Pulmonary artery endothelial cell (primary cell): ENCODE results near the gene PLK5. TPM values are rescaled to one million over a fixed set of nuclear protein-coding genes. Genes with fewer than 3 reads are reported as not detected.
"Not testable (repeated sequence)": the region's sequence is repeated elsewhere in the genome, so short reads cannot be mapped to it uniquely, and the experiment has no call there.

Experiments used
- DNase-seq: peaks from one replicate; pipeline ENCODE4 v3.0.0-alpha.2; 2011; ENCODE audit warnings: low read depth, low spot score
- total RNA-seq: library from RNA; depleted of rRNA; stranded (reverse); fragments of >200 nt; gene quantifications from 2 replicates; pipeline ENCODE4 v1.2.3, GENCODE V29; 2014

PLK5 gene
- total RNA-seq, 1 donor from 2014 or later = not detected

DNA sequence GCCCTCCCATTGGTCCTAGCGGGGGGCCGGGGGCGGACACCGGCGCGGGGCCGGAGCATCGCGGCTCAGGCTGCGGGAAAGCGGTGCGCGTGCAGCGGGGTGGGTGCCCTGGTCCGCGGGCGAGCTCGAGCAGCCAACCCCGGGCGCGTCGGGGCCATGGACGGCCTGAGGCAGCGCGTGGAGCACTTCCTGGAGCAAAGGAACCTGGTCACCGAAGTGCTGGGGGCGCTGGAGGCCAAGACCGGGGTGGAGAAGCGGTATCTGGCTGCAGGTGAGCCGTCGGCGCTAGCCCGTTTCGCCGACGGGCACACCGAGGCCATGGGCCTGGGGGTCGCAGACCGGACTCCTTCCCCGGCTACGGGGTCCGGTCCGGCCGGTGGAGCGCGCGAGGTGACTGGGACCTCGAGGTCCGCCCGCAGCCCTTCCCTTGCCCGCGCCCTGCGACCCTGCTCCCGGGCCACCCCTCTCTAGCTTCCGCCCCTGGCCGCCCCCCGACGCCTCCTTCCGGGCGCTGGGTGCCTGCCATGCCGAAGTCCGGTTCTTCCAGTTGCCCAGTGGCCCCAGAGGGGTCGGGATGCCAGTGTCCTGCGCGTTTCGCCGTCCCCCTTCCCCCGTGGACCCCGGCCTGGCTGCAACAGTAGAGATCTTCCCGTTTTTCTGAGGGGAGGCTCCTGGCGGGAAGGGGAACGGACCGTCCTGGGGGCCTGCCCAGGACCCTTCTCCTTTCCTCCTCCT lies 32.6 kb upstream of the PLK5 start, which contains the start of gene REEP6:
Gene REEP6 (plus strand): TSS at position 68 of the 735 bp plus-strand sequence. CDS start 89 bp downstream, at position 157.
- no peak for DNase-seq

DNA sequence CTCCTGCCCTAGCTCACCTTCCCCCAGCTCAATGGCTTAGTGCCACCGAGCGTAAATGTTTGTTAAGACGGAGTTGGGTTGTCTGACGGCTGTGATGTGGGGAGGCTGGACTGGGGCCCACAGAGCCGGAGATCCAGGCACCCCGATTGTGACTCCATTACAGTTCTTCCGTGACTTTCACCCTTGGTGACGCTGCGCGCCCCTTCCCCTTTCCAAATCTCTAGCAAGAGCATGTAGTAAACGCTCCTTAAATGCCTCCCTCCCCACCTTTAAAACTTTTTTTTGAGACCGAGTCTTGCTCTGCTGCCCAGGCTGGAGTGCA lies 32.1 kb upstream of the PLK5 start:
- no peak for DNase-seq

DNA sequence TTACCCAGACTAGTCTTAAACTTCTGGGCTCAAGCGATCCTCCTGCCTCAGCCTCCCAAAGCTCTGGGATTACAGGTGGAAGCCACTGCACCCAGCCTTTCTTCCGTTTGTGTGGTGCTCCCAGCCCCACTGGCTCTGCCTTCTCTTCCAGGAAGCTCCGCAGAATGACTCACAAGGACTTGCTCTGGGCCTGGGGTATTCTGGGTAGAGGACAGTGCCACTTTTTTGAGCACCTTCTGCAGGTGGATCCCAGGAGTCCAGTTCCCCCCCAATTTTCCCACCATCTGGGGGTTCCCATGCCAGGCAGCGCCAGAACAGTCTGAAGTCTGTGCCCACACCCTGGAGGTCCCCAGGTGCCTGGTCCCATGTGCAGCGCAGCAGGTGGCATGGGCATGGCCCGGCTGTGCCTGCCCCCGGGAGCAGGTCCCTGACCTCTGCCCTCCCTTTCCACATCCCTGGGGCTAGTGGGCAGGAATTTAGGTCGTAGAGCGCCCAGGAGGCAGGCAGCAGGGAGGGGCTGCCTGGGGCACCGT lies 31.3 kb upstream of the PLK5 start:
- no peak for DNase-seq

DNA sequence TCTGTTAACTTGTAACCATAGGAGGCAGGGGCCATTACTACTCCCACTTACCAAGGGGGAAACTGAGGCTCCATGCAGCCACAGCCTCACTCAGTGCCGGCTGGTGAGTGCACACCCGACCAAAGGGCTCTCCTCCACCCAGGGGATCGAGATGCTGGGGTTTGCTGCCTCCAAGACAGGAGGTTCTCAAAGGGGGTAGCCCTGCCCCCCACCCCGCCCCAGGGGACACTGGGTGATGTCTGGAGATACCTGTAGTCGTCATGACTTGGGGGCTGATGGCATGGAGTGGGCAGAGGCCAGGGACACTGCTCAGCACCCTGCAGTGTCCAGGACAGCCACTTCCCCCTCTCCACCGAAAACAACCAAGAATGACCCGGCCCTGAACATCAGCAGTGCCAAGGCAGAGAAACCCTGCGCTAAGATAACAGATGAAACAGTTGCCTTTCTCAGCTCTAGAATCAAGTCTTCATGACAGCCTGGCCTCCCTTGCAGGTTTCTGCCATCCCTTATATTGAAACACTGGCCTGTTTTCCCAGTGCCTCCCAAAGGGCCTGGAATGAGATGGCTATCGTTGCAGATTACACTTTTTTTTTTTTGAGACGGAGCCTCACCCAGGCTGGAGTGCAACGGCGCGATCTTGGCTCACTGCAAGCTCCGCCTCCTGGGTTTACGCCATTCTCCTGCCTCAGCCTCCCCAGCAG lies 29.6 kb upstream of the PLK5 start:
- DNase-seq = no peak

DNA sequence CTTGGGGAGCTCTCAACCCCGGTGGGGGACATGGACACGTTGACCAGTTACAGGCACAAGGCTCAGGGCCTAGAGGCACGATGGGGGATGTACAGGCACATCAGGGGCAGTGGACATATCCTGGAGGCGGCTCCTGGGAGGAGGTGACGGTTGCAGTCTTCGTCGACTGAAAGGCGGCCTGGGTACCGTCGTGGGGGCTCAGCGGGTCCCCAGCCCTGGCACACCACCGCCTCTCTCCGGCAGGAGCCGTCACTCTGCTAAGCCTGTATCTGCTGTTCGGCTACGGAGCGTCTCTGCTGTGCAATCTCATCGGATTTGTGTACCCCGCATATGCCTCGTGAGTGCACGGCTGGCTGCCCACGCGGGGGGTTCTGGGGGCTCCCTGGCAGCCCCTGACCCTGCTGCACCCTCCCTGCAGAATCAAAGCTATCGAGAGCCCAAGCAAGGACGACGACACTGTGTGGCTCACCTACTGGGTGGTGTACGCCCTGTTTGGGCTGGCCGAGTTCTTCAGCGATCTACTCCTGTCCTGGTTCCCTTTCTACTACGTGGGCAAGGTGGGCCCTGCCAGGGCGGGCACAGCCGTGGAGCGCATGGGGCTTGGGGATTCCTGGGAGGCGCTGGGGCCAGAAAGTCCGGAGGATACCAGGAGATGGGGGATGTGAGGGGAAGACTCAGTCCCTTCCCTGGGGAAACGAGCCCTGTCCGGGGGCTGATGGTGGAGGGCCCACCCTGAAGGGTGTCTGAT lies 28.7 kb upstream of the PLK5 start:
- no peak for DNase-seq

DNA sequence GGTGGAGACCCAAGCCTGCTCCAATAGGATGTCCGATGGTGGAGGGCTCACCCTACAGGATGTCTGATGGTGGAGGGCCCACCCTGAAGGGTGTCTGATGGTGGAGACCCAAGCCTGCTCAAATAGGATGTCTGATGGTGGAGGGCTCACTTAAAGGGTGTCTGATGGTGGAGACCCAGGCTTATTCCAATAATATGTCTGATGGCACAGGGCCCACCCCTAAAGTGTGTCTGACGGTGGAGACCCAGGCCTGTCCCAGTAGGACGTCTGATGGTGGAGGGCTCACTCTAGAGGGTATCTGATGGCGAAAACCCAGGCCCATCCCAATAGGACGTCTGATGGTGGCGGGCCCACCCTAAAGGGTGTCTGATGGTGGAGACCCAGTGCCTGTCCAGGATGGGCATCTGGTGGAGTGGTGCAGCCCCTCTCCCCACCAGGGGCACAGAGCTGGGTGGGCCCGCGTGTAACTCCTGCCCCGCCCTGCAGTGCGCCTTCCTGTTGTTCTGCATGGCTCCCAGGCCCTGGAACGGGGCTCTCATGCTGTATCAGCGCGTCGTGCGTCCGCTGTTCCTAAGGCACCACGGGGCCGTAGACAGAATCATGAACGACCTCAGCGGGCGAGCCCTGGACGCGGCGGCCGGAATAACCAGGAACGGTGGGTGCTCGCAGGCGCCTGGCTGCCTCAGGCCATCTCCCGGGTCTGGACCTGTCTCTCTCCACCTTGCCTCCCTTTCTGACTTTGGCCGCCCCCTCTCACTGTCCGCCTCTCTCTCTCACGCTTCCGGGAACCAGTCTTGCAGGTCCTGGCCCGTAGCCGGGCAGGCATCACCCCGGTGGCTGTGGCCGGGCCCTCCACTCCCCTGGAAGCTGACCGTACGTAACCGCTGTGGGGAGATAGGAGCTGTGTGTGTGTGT lies 27.8 kb upstream of the PLK5 start:
- no peak for DNase-seq

DNA sequence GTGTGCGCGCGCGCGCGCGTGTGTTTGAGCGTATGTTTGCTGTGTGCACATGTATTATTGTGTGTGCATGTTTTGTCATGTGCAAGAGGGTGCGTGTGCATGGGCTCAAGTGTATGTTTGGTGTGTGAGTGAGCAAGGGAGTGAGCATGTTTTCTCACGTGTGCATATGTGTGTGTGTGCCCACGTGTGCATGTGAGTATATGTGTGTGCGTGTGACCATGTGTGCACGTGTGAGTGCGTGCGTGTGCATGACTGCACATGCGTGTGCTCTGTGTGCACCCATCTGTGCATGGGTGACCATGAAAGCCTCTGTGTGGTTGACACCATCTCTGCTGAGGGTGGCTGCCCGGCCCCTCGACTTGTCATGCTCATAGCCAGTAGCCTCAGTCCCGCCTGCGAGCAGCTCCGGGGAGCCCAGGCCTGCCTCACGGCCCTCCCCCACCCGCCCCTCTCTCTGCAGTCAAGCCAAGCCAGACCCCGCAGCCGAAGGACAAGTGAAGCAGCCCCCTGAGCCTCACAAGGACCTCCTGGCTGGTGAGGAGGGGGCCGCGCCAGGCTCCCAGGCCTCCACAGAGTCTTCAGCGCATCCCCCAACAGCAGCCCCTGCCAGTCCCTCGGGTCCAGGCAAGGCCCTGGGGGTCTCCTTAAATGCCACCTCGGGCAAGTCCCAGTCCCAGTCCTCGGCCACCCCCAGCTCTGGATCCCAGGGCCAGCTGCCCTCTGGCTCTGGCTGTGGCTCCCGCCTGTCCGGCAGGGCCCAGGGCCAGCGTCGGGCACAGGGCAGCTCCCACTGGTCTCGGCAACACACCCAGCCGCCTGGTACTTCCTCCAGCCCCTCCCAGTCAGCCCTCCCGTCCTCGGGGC lies 26.9 kb upstream of the PLK5 start:
- DNase-seq = no peak

DNA sequence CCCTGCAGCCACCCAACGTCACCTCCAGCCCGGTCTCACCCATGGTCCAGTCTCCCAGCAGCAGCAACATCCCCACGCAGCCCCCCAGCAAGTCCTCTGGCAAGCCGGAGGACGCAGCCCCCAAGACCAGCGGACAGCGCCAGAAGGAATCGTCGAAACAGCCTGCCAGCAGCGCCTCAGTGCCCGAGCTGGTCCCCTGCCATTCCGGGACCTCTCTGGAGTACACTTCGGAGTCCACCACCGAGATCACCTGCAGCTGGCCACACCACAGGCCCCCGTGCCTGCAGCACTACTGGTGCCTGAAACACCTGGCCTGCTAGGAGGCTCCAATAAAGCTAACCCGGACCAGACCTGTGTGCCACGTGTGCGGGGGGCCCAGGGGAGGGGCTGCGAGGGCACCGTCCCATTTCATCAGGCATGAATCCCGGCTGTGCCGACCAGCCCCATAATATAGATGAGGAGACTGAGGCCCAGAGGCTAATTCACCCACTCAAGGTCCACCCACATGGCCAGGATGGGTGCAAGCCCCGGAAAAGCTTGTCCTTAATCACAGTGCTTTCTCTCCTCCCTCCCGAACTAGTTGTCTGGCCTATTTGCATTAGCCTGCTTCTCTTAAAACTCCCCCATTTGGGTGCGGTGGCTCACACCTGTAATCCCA lies 26.2 kb upstream of the PLK5 start:
- DNase-seq = no peak

DNA sequence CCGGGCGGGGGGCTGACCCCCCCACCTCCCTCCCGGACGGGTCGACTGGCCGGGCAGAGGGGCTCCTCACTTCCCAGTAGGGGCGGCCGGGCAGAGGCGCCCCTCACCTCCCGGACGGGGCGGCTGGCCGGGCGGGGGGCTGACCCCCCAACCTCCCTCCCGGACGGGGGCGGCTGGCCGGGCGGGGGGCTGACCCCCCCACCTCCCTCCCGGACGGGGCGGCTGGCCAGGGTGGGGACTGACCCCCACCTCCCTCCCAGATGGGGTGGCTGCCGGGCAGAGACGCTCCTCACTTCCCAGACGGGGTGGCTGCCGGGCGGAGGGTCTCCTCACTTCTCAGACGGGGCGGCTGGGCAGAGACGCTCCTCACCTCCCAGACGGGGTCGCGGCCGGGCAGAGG lies 24.6 kb upstream of the PLK5 start:
- not testable (repeated sequence) for DNase-seq

DNA sequence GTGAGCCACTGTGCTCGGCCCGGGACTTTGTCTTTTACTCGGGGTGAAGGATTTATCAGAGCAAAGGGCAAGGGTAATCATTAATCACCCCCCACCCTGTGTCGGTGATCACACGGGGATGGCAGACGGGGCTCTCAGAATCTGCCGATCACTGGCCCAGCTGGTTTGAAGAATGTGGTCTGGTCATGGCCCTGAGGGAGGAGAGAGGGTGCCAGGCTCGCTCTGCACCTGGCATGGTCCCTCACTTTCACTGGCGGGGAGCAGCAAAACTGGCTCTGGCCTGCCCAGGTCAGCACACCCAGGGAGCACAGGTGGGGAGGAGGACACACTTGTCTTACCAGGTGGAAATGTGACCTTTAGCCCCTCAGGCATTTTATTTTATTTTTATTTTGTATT lies 22.7 kb upstream of the PLK5 start:
- DNase-seq = no peak

DNA sequence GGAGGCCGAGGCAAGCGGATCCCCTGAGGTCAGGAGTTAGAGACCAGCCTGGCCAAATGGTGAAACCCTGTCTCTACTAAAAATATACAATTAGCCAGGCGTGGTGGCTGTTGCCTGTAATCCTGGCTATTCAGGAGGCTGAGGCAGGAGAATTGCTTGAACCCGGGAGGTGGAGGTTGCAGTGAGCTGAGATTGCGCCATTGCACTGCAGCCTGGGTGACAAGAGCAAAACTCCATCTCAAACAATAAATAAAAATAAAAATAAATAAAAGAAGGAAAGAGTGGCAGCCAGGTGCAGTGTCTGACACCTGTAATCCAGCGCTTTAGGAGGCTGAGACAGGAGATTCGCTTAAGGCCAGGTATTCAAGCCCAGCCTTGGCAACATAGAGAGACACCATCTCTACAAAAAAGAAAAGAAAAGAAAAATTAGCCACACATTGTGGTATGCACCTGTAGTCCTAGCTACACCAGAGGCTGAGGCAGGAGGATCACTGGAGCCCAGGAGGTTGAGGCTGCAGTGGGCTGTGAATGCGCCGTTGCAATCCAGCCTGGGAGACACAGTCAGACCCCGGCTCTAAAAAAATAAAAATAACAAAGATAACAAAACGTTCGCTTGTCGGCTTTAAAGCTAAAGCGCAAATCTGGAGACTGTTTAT lies 21.3 kb upstream of the PLK5 start:
- DNase-seq = no peak

DNA sequence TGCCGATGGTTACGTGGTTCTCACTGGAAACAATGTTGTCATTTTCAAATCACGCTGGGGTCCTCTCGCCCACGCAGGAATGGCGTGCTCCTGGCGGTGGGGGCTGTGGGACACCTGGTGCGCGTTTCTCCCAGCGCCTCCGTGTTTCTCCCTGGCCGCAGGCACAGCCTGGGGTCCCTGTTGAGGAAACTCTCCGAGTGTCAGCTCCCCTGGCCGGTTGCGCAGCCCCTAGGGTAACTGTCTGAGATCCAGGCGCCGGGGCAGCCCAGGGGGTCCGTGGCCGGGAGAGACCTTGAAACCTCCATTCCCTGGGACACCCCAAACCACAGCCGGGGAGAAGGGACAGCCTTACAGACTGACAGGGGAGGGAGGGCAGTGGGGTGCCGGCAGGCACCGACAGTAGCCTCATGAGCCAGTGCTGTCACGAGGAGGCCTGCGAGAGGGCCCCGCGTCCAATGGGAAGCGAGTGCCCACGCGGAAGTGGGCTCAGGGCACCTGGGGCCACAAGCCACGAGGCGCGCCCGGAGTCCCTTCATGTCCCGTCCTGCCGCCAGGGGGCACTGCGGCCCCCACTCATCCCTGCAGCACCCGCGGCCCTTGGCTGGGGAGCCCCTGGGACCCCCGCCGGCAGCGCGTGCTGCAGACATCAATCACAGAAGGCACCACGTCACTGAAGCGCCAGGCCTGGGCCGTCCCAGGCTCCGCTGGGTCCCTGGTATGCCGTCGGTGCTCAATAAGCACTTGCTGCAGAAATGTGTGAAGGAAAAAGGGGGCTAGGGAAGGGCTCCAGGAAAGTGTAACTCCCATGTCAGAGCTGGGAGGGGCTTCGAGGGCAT lies 20.6 kb upstream of the PLK5 start:
- DNase-seq = no peak

DNA sequence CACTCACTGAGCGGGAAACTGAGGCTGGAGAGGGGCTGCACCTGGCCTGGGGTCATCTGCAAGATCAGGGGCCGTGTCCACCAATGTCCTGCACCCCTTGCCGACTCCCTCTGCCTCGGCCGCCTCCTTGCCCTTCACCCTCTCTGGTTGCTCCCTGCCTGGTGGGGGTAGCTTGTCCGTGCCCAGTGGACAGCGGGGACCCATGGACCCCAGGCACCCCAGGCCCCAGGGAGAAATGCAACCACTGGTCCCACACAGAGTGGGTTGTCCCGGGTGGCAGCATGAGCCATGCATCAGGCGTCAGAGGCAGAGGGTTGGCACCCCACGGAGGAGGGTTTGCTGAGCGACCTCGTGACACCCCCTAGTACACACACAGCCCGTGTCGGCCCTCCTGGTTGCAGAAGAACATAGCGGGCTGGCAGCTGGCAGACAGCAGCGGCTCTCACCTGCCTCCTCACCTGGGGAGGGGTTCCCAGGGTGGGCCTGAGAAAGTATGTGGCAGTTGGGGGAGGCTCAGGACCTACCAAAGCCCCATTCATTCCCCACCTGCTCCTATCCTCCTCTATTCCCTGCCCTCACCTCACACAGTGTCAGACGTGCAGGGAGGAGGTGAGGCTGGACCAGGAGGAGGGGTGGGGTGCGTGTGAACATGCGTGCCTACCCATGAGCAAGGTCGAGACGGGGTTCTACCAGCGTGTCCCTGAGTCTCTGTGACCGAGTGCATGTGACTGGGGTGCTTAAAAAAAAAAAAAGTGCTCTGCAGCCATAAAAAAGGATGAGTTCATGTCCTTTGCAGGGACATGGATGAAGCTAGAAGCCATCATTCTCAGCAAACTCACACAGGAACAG lies 19.7 kb upstream of the PLK5 start:
- no peak for DNase-seq

DNA sequence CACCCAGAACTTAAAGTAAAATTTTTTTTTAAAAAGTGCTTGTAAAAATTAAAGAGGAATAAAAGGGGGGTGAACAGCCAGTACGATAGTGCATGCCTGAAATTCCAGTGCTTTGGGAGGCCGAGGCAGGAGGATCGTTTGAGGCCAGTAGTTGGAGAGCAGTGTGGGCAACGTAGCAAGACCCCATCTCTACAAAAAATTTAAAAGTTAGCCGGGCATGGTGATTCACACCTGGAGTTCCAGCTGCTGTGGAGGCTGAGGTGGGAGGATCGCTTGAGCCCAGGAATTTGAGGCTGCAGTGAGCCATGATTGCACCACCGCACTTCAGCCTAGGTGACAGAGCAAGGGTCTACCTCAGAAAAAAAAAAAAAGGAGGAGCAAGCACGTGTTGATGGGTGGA lies 18.9 kb upstream of the PLK5 start:
- no peak for DNase-seq

DNA sequence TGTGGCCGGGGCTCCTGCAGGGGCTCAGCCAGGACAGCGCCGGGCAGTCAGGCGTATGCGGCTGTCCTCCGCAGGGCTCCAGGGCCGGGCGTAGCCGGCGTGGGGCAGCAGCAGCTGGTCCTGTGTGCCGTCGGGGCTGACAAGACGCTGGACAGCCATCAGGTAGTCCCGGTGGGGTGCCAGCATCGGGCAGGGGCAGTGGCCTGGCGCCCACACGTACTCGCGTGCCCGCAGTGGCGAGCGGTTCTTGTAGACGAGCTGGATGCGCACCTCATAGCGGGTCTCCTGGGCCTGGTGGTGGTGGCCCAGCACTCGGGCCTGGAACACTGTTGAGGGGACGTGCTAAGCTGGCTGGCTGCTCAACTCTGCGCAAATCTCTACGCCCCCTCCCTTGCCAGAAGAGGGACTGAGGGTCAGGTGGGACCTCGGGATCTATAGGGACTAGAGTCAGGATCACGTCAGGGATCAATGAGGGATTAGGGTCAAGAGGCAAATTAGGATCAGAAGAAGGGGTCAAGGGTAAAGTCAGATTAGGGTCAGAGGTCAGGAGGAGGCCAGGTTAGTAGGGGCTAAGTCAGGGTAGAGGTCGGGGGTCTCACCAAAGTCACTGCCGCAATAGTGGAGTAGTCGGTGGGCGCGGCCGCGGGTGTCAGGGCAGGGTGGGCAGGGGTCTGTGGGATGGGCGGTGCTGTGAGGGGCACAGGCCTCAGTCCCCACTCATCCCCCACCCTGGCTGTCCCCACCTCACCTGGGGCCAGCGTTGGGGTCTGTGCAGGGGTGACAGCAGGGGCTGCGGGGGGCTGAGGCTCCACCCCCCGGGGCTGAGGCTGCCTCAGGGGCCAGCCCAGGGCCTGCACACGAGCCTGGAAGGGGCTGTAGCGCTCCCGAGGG lies 17.6 kb upstream of the PLK5 start:
- no peak for DNase-seq

DNA sequence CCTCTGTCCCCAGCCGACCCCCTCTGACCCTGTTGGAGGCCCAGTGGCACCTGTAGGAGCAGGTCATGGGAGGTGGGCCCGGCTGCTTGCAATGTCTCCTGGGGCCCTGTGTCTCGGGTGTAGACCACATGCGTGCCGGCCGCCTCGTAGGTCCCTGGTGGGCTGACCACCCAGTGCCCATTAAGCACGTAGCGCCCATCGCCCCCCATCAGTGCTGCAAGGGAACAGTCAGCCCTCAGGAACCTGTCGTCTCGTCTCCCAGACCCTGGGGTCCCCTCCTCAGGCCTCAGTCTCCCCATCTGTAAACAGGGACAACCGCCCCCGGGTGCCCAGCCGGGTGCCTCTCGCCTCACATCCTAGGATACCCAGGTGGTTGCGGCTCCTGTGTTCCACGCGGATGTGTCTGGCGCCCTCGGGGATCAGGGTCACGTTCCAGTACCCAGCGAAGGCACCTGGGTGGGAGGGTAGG lies 16.7 kb upstream of the PLK5 start:
- DNase-seq = no peak
